ENCODE results near the gene BTN2A1. TPM values are rescaled to one million over a fixed set of nuclear protein-coding genes. Genes with fewer than 3 reads are reported as not detected.

BTN2A1 gene
- total RNA-seq, 1 donor from 2014 or later: 41.6 TPM

- peaks cover 3% of the 10 kb centered on the region for H3K27me3 Mint-ChIP-seq (ENCODE audit: unreplicated experiment)
- H3K36me3 Mint-ChIP-seq (ENCODE audit: unreplicated experiment): peaks cover 23% of the 10 kb centered on the region
- no peak overlapping the region for H3K4me3 Mint-ChIP-seq (ENCODE audit: unreplicated experiment)
- H3K9me3 Mint-ChIP-seq (ENCODE audit: unreplicated experiment): peaks cover 2% of the 10 kb centered on the region
- H3K4me1 Mint-ChIP-seq (ENCODE audit: low read depth, unreplicated experiment): peaks cover 10% of the 10 kb centered on the region
- H3K27ac Mint-ChIP-seq (ENCODE audit: unreplicated experiment): no peak overlapping the region
- DNase-seq: no peak
- TF ChIP-seq CTCF (IDR thresholded peaks at IDR 0.05; ENCODE audit: partially characterized antibody, unreplicated experiment): no peak
Observed at GRCh38 chr6:26464014-26464413, 6.3 kb downstream of the BTN2A1 start.

GRCh38 chr6:26464416-26465131 is 6.8 kb downstream of the BTN2A1 start:
- H3K27ac Mint-ChIP-seq (ENCODE audit: unreplicated experiment): no peak overlapping the region
- H3K4me3 Mint-ChIP-seq (ENCODE audit: unreplicated experiment): no peak overlapping the region

GRCh38 chr6:26465776-26466175 is 8.0 kb downstream of the BTN2A1 start:
- H3K27me3 Mint-ChIP-seq (ENCODE audit: unreplicated experiment): no peaks in the 10 kb centered on the region
- H3K4me3 Mint-ChIP-seq (ENCODE audit: unreplicated experiment): no peak overlapping the region
- peaks cover 2% of the 10 kb centered on the region for H3K4me1 Mint-ChIP-seq (ENCODE audit: low read depth, unreplicated experiment)
- no peak for TF ChIP-seq CTCF (IDR thresholded peaks at IDR 0.05; ENCODE audit: partially characterized antibody, unreplicated experiment)
- H3K9me3 Mint-ChIP-seq (ENCODE audit: unreplicated experiment): peaks cover 3% of the 10 kb centered on the region
- peaks cover 21% of the 10 kb centered on the region for H3K36me3 Mint-ChIP-seq (ENCODE audit: unreplicated experiment)
- no peak overlapping the region for H3K27ac Mint-ChIP-seq (ENCODE audit: unreplicated experiment)
- DNase-seq: no peak

More at GRCh38 chr6:26464416-26465131, 6.8 kb downstream of the BTN2A1 start:
- no peak for DNase-seq
- peaks cover 5% of the 10 kb centered on the region for H3K4me1 Mint-ChIP-seq (ENCODE audit: low read depth, unreplicated experiment)
- no peak for TF ChIP-seq CTCF (IDR thresholded peaks at IDR 0.05; ENCODE audit: partially characterized antibody, unreplicated experiment)
- H3K9me3 Mint-ChIP-seq (ENCODE audit: unreplicated experiment): peaks cover 3% of the 10 kb centered on the region
- no peaks in the 10 kb centered on the region for H3K27me3 Mint-ChIP-seq (ENCODE audit: unreplicated experiment)
- H3K36me3 Mint-ChIP-seq (ENCODE audit: unreplicated experiment): peaks cover 21% of the 10 kb centered on the region

- H3K9me3 Mint-ChIP-seq (ENCODE audit: unreplicated experiment): peaks cover 9% of the 10 kb centered on the region
- H3K4me1 Mint-ChIP-seq (ENCODE audit: low read depth, unreplicated experiment): peaks cover 2% of the 10 kb centered on the region
- TF ChIP-seq CTCF (IDR thresholded peaks at IDR 0.05; ENCODE audit: partially characterized antibody, unreplicated experiment): no peak
- H3K36me3 Mint-ChIP-seq (ENCODE audit: unreplicated experiment): peaks cover 25% of the 10 kb centered on the region
- no peak overlapping the region for H3K27ac Mint-ChIP-seq (ENCODE audit: unreplicated experiment)
- no peak for DNase-seq
- H3K4me3 Mint-ChIP-seq (ENCODE audit: unreplicated experiment): no peak overlapping the region
- no peaks in the 10 kb centered on the region for H3K27me3 Mint-ChIP-seq (ENCODE audit: unreplicated experiment)
Observed at GRCh38 chr6:26468829-26469228, 11.1 kb downstream of the BTN2A1 start.

GRCh38 chr6:26470643-26471042 is 12.9 kb downstream of the BTN2A1 start:
- H3K9me3 Mint-ChIP-seq (ENCODE audit: unreplicated experiment): peaks cover 9% of the 10 kb centered on the region
- H3K27ac Mint-ChIP-seq (ENCODE audit: unreplicated experiment): peak overlapping the region; percentile 77
- H3K36me3 Mint-ChIP-seq (ENCODE audit: unreplicated experiment): peaks cover 16% of the 10 kb centered on the region

More at GRCh38 chr6:26470643-26471042, 12.9 kb downstream of the BTN2A1 start:
- no peak for TF ChIP-seq CTCF (IDR thresholded peaks at IDR 0.05; ENCODE audit: partially characterized antibody, unreplicated experiment)
- no peak for DNase-seq
- peaks cover 2% of the 10 kb centered on the region for H3K4me1 Mint-ChIP-seq (ENCODE audit: low read depth, unreplicated experiment)
- no peak overlapping the region for H3K4me3 Mint-ChIP-seq (ENCODE audit: unreplicated experiment)
- H3K27me3 Mint-ChIP-seq (ENCODE audit: unreplicated experiment): peaks cover 2% of the 10 kb centered on the region

Measured in glutamatergic neuron (in vitro differentiated cells).